ENCODE measurements around the gene FAM89B. TPM values are rescaled to one million over a fixed set of nuclear protein-coding genes. Genes with fewer than 3 reads are reported as not detected.

The FAM89B gene
- total RNA-seq, 4 donors from 2014 or later = 40.8 to 55.3 (median 44.6) TPM

GRCh38 chr11:65554842-65555430, 17.4 kb upstream of the FAM89B start:
- TF ChIP-seq EP300 (IDR thresholded peaks at IDR 0.05) (no peak), POLR2A (IDR thresholded peaks at IDR 0.05) (no peak), CTCF (IDR thresholded peaks at IDR 0.05) (no peak)
- no peak overlapping the region for H3K4me3 ChIP-seq
- no peaks in the 10 kb centered on the region for H3K9me3 ChIP-seq
- no peaks in the 10 kb centered on the region for H3K27me3 ChIP-seq
- 87 to 88% methylated on average over 4 of the region's 4 CpGs for WGBS, 2 donors
- H3K4me1 ChIP-seq = peaks cover 0 to 83% (median 61%) of the 10 kb centered on the region in 4 donors
- DNase-seq (ENCODE audit: low spot score in 2 of 2) = no peak
- H3K27ac ChIP-seq = peak overlapping the region; percentile 95 to 98 (median 98)
- H3K36me3 ChIP-seq = peaks cover 0 to 41% (median 0%) of the 10 kb centered on the region in 3 donors

GRCh38 chr11:65555693-65556231, 16.6 kb upstream of the FAM89B start:
- WGBS, 2 donors = 15 to 19% methylated on average over 6 of the region's 6 CpGs
- H3K27me3 ChIP-seq = no peaks in the 10 kb centered on the region
- peaks cover 0 to 91% (median 68%) of the 10 kb centered on the region in 4 donors for H3K4me1 ChIP-seq
- peaks cover 0 to 35% (median 0%) of the 10 kb centered on the region in 3 donors for H3K36me3 ChIP-seq
- TF ChIP-seq CTCF (IDR thresholded peaks at IDR 0.05) (no peak), EP300 (IDR thresholded peaks at IDR 0.05) (no peak), POLR2A (IDR thresholded peaks at IDR 0.05) (no peak)
- DNase-seq (ENCODE audit: low spot score in 2 of 2) = no peak
- peak overlapping the region; percentile 95 to 98 (median 98) for H3K27ac ChIP-seq
- H3K9me3 ChIP-seq = no peaks in the 10 kb centered on the region
- H3K4me3 ChIP-seq = peak overlapping the region in 1 of 4 donors; percentile 61

GRCh38 chr11:65556470-65557279, 15.7 kb upstream of the FAM89B start:
- DNase-seq (ENCODE audit: low spot score in 2 of 2) = no peak
- Histone ChIP-seq H3K9me3 (no peaks in the 10 kb centered on the region), H3K27me3 (no peaks in the 10 kb centered on the region), H3K36me3 (peaks cover 0 to 25% (median 0%) of the 10 kb centered on the region in 3 donors), H3K4me1 (peaks cover 0 to 88% (median 69%) of the 10 kb centered on the region in 4 donors), H3K27ac (peak overlapping the region; percentile 95 to 98 (median 98)), H3K4me3 (peak overlapping the region; percentile 38 to 64 (median 58))
- TF ChIP-seq CTCF (IDR thresholded peaks at IDR 0.05) (no peak), EP300 (IDR thresholded peaks at IDR 0.05) (no peak), POLR2A (IDR thresholded peaks at IDR 0.05) (no peak)
- 34 to 47% methylated on average over 9 to 12 of the region's 12 CpGs for WGBS, 2 donors

GRCh38 chr11:65557280-65558001, 14.9 kb upstream of the FAM89B start:
- H3K36me3 ChIP-seq = peaks cover 0 to 18% (median 0%) of the 10 kb centered on the region in 3 donors
- H3K9me3 ChIP-seq = no peaks in the 10 kb centered on the region
- no peak for TF ChIP-seq POLR2A (IDR thresholded peaks at IDR 0.05)
- DNase-seq (ENCODE audit: low spot score in 2 of 2) = no peak
- 1 to 11% methylated on average over 21 to 23 of the region's 47 CpGs for WGBS, 2 donors
- peak overlapping the region; percentile 95 to 98 (median 98) for H3K27ac ChIP-seq
- H3K4me1 ChIP-seq = peaks cover 0 to 80% (median 68%) of the 10 kb centered on the region in 4 donors
- H3K27me3 ChIP-seq = no peaks in the 10 kb centered on the region
- H3K4me3 ChIP-seq = peak overlapping the region; percentile 55 to 64 (median 60)

Data from tibial nerve (tissue), 4 donors.